Fibroblast of skin of back (primary cell): ENCODE results near the gene ZNF143.
"Not testable (repeated sequence)": the region's sequence is repeated elsewhere in the genome, so short reads cannot be mapped to it uniquely, and the experiment has no call there.

Source experiments
- DNase-seq: peaks from one replicate; pipeline ENCODE4 v3.0.0-alpha.2; 2013

ZNF143 gene

DNA sequence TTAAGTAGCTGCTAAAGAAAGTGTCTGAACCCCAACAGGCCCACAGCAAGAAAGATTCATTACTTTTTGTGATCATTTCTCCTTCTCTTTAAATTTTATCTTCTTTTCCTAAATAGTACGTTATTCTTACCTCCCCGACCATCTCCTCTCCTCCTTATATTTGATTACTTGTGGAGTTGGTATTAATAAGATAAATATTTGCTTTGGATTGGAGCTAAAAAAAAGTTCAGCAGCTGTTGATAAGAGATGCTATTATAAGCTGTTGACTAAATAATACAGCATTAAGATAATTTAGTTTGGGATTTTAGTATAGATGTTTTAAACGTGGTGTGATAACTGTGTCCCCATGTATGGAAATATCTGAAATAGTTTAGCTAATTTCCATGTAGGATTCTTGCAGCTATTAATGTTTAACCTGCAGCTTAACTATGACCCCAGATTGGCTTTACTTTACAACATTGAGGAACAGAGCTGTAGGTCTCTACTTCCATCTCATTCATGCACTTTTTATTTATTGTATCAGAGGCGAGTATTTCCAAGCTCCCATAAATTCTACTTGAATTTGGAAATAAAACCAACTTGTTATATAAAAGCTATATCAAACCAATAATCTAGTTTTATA, 37.8 kb downstream of the ZNF143 start:
- DNase-seq = no peak

DNA sequence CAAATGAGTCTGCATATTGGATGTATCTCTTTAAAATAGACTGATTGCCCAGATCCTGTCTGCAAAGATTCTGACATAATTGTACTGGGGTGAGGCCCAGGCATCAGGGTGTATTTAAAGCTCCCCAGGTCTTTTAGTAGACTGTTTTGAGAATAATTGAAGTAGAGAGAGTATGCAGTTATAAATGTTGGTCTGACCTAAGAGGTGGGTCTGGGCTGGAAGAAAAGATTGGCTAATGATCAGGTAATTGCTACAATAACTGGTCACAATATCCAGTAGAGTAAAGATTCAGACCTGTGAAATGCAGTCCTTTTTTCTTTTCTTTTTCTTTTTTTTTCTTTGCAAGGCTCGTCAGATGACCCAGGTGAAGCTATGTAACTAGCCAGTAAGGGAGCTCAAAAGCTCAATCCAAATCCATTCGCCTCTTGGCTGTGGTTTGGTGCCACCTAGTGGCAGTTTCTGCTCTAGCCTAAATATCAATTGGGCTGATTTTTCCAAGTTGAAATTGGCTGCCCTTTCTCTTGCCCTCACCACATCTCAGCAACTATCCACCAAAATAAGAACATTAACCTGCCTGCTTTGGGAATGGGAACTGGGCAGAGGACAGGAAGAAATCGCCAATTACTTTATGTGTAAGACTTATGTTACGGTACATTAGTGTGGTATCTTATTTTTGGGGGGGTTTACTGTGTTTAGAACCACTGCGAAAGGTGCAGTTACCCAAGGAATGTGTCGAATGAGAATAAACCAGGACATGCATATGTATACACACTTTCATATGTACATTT, 45.9 kb downstream of the ZNF143 start:
- peak; percentile 77 for DNase-seq

DNA sequence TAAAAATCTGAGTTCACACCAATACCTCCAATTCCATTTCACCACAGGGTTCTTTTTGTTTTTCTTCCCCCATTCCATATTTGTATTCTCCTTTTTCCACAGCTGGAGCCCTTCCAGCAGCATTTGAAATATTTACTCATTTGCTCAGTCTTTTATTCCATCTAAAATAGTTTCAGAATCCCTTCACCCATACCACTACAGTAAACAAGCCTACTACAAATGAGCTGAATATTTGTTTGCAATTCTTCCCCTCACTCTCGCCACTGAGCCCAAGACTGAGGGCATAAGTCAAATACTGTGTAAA, 46.4 kb downstream of the ZNF143 start:
- peak; percentile 58 for DNase-seq

DNA sequence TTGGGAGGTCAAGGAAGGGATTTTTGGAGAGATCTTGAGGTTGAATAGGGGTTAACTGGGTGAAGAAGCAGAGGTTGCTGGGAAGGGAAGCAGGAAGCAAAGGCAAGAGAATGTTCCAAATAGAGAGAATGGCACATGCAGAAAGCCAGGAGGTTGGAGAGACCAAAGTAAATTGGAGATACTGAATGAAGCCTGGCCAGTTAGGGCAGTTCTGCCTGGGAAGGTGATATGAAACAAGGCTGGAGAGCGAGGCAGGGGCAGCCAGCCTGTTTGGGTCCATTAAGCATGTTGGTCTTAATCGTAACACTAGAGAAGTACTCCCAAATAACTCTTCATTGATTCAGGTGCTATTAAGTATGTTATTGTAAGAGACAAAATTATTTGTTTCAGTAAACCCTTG, 48.2 kb downstream of the ZNF143 start:
- DNase-seq = no peak

DNA sequence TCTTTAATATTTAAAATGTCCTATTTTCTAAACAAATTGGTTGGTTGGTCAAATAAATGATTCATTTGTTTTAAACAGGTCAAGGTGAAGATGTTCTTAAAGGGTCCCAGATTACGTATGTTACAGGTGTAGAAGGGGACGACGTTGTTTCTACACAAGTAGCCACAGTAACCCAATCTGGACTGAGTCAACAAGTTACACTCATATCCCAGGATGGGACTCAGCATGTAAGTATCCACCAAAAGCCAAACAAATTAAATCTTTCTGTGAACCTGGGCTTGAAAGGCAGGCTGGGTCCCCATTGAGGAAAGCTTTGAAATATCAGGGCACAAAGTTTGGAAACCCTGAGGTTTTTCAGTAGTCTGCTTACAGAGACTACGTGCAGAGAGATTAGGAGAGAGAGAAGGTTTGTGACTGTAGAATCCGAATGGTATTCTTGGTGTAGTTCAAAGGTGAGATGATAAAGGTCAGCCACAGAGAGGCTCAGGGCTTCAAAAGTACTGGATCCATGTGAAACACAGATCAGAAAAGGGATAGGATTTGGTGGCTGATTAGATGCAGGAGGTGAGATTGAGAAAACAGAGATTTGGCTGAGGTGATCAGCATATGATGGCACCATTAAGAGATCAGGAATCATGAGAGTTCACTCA, 51.7 kb downstream of the ZNF143 start:
- no peak for DNase-seq

DNA sequence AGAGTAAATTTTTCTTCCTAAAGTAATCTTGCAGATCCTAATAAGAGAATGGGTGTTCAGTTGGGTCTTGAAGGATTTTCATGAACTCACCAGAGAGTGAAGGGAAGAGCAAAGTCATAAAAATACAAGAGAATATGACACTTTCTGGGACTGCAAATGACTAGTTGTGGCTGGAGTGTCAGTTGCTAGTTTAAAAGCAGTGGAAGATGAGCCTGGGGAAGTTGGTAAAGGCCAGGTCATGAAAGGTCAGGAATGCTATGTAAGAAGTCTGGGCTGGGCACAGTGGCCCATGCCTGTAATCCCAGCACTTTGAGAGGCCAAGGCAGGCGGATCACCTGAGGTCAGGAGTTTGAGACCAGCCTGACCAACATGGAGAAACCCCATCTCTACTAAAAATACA, 53.8 kb downstream of the ZNF143 start:
- not testable (repeated sequence) for DNase-seq

DNA sequence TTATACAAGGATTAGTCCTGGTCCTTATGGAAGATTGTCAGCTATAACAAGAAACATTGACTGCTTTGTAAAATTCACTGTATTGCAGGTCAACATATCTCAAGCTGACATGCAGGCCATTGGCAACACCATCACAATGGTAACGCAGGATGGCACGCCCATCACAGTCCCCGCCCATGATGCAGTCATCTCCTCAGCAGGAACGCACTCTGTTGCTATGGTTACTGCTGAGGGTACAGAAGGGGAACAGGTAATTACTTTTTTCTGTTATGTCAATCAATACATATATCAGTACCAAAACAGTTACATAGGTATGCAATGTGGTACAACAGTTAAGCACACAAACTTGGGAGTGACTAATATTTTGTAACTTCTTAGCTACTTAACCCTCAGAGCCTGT, 55.3 kb downstream of the ZNF143 start:
- no peak for DNase-seq

DNA sequence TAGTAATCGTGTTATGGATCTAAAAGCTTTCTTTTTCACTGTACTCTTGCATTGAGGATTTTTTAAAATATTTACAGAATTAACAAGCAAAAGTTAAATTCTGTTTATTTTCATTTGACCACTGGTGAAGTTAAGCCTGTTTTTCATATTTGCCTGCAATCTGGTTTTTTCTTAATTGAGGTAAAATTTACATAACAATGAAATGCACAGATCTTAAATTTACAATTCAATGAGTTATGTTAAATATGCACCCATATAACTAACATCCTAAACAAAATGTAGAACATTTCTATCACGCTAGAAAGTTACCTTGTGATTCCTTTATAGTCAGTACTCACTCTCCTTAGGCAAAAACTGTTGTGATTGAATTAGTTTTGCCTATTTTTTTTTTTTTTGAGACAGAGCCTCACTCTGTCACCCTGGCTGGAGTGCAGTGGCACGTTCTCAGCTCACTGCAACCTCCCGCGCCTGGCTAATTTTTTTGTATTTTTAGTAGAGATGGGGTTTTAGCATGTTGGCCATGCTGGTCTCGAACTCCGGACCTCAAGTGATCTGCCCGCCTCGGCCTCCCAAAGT, 58.1 kb downstream of the ZNF143 start:
- no peak for DNase-seq

DNA sequence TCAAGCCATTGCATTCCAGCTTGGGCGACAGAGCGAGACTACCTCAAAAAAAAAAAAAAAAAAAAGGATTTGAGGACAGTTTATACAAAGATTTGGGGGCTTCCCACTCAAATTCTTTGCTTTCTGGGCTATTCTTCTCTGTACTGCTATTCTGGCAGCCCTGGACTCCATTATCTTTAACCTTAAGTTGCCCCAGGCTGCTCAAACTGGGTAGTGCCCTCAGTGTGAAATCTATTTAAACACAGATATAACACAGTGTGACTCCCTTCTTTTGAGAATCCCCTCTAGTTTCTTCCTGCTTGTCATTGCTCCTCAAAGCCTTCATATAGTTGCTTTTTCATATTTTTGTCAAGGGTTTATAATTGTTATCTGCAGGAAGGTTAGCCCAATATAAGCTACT, 63.2 kb downstream of the ZNF143 start:
- no peak for DNase-seq

DNA sequence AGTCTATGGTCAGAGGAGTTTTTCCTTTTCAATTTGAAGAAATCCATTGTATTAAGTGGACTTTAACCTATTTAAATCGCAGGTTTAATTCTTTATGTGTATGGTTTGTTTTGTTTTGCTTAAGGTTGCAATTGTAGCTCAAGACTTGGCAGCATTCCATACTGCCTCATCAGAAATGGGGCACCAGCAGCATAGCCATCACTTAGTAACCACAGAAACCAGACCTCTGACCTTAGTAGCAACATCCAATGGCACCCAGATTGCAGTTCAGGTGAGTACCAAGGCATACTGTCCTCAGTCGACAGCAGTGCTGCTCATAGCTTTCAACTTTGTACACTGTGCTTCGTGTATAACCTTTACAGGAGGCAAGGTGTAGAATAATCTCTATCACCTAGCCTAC, 64.3 kb downstream of the ZNF143 start:
- no peak for DNase-seq

DNA sequence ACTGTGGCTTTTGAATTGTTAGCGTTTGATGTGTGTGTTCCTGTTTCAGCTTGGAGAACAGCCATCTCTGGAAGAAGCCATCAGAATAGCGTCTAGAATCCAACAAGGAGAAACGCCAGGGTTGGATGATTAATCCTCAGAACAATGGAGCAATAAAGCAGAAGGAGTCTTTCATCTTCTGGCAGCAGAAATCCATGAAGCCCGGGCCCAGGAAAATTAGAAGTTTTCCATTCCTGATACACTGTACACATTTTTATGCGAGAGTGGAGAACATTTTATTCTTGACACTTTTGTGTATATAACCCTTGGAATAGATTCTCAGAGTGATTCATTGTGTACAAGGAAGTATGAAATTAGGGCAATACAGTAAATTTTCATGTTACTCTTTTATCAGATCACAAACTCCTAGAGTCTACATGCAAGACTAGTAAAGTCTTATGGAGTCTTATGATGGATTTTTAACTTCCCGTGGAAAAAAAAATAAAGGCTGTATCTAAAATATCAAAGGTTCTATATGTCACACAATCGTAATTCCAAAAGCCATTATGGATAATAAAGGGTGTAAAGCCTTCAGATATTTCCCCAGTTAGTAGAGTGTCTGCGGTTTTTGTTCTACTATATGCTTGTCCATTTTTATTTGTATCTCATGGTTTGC, 66.8 kb downstream of the ZNF143 start:
- peak; percentile 75 for DNase-seq

DNA sequence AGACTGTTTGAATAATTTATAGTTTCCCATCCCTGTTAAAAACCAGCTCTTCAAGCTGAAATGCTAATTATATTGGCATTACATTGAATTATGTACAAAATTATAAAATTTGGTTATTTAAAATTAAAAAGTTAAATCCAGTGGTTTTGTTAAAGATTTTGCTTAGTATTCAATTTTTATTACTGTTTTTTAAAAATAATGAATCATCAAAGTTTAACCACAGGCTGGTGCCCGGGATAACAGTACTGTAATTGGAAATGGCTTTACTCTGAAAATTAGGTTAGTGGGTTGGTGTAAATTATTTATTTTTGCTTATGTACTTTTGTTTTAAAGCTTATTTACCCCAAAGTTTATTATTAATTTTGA, 67.3 kb downstream of the ZNF143 start:
- DNase-seq = peak; percentile 19

DNA sequence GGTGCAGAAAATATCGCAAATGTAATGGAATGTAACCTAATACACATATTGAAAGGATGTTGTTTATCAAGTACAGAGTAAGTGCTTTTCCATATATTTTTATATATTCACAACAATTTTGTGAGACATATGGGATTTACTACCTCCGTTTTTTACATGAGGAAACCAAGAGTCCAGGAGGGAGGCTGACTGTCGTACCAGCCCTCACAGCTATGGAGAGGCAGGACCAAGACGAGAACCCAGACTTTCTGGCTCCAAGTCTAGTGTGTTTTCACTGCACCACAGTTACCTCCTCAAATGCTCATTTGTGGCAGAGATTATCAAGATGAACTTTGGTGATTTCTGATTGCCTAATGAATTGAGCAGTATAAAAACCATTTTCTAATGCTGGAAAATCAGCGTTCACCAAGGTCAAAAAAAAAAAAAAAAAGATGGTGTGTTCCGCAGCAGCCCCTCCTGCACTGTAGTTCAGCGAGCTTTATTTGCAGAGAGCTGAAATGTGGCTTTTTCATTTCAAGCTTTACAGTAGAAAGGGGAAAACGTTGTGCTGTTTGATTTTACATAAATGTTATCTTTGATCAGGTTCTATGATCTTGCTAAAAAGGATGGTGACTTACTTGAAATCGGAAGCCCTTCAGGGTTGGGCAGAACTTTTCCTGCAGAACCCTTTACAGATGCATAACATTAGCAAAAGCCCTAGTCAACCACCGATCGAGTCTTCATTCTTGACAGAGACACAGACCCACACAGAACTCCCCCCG, 67.9 kb downstream of the ZNF143 start:
- DNase-seq = no peak

DNA sequence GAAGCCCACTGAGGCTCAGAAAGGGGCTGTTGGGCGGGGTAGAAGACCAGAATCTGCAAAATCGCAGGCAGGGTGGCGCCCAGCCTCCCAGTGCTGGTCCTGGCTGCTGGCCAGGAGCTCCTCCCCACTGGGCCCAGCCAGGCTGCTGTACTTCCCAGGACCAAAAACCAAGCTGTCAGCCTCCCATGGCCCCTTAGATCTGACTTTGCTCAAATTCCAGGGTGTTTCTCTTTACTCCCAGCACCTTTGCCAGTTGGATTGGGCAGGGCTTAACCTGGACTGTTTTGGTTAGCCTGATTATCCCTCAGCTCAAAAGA, 68.5 kb downstream of the ZNF143 start:
- DNase-seq = peak; percentile 29

DNA sequence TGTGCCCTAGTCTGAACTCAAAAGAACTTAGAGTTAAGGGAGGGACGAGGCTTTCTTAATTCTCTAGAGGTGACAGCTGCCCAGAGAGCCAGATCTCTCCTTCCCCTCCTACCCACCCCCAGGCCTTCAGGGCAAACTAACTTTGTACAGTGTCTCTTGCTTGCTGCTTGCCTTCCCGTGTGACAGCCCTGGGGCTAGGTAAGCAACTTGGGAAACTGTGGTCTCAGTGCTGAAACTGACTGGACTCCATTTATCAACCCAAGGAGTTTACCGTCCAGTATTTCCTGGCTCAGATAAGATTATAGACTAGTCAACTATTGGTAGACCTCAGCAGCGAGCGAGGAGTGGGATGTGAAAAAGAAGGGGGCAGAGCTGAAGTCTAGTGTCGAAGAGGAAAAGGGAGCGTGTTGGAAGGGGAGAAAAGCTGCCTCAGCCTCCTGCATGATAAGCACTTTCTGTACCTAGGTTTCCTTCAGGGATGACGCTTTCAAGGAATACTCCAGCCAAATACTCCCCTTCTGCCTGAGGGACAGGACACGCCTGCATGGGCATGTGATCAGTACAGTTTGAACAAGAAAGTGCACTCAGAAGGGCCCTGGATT, 69.3 kb downstream of the ZNF143 start:
- DNase-seq = no peak

DNA sequence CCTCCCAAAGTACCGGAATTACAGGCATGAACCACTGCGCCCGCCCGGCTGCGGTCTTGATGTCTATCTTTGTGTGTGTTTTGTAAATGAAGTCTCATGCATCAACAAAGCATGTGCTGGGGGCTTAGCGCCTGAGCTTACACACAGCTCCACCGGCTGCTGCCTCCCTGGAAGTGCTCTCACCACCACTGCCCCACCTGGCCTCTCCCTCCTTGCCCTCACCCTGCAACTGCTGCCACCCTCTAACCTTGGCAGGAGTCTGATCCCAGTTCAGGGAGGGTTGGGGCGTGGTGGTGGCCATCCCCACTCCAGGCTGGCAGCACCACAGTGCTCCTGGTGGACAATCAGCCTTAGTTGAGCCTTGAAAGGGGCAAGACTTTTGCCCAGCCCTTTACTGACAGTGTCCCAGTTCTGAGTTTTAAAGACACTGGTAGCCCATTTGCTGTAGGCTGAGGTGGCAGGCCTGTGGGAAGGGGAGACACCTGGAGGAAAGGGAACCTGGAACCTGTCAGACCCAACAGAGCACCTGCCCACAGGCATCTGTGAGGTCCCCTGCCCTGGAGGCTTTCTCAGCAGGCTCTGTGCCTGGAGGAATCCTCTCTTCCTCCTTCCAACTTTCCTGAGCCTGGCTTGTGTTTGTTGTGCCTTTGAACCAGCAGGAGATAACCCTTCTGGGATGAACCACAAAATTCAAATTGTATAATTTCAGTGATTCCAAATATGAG, 70.3 kb downstream of the ZNF143 start:
- DNase-seq = no peak

DNA sequence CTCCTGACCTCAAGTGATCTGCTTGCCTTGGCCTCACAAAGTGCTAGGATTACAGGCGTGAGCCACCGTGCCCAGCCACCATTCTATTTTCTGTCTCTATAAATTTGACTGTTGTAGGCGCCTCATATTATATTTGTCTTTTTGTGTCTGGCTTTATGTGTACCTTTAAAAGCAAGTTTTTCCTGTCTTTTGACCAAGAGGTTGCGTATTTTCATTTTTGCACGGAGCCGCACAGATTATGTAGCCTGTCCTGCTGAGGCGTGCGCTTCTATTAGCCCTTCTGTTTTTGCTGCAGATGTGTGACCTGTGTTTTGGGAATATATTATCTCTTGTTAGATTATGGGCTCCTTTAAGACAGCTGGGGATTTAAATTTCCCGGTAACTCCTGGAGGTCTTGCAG, 72.2 kb downstream of the ZNF143 start:
- no peak for DNase-seq

DNA sequence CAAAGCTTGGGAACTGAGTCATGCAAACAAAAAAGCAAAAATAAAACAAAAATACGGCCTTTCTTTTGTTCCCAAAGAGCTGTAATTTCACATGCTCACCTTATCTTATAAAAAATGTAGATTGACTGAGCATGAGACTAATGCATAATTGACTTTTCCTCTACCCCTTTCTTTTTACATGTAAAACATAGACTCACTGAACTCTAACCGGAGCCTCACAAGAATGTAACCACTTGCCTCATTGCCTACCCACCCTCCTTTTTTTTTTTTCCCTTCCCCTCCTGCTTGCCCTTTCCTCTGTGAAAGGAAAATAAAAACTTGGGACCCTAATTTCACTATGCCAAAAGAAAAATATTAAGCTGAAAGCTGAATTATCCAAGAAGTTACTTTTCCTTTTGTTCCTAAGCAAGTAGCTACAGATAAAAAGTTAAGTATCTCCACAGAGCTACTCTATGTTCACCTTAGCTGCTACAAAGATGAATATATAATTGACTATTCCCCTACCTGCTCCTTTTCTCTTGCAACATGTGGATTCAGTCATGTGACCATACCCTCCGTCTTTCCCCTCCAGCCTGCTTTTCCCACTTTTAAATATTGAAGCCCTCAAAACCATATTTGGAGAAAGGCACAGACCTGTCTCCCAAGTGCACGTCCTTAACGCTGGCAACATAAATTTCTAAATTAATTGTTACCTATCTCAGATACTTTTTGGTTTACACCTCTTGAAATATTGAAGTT, 73.1 kb downstream of the ZNF143 start:
- peak; percentile 10 for DNase-seq

DNA sequence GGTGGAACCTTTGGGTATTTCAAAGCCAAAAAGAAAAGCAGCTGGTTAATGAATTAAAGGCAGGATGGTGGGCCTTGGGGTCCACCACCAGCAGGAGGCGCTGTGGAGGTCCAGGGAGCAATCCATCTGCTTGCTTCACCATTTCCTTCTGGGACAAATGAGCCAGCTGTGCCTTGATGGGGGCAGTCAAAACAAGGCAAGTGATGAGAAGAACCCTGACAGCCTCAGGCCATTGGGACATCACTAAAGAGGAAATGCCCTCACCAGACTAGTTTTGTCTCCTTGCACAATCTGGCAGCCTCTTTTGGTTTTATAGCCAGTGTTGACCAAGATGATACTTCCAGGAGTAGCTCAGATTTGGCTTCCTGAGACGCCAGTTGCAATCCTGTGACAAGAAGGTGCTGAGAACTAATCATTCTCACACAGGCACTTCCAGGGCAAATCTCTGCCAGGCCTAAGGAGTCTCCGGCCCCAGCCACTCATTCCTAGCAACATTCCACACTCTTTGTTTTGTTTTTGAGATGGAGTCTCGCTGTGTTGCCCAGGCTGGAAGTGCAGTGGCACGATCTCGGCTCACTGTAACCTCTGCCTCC, 74.5 kb downstream of the ZNF143 start:
- DNase-seq = peak; percentile 60

DNA sequence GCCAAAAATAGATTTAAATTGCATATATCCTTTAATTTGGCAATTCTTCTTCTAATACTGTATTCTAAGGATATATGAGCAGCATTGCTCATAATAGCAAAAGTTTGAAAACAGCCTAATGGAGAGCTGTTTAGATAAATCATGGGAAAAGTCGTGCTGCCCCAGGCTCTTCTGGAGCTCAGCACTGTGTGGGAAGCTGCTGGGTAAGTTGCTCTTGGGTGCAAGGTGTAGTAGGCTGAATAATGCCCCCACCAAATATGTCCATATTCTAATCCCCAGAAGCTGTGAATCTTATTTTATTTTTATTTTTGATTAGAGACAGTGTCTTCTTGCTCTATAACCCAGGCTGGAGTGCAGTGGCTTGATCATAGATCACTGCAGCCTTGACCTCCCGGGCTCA, 77.7 kb downstream of the ZNF143 start:
- no peak for DNase-seq
